GM08714 (cell line): ENCODE results near the gene TCAF2.
"Not testable (repeated sequence)": the region's sequence is repeated elsewhere in the genome, so short reads cannot be mapped to it uniquely, and the experiment has no call there.

Experiments used
- H3K4me3 ChIP-seq: fragments of 200-500 bp; sonication (Bioruptor generic); 2 replicates; pipeline ENCODE4 v1.5.1; 2014; ENCODE audit warnings: mild to moderate bottlenecking, low read length, inconsistent platforms

Gene TCAF2

DNA sequence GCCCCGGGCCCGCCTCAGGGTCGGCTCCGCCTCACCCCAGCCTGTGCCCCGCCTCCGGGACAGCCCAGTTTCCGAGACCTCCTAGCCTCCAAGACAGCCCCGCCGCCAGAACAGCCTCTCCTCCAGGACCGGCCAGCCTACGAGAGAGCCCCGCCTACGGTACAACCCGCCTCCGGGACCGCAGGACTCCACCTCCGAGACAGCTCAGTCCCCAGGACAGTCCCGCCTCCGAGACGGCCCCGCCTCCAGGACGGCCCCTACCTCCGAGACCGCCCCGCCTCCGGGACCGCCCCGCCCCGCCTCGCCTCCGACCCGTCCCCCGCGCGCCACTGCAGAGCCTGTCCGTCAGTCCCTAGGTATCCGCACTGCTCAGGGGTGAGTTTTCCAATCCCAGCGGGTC, at the start of gene TCAF2:
Gene TCAF2 (plus strand): TSS at position 329 of the 400 bp plus-strand sequence.
- peak within 1 kb of the TSS; percentile 45; the same call in 1 of the 2 replicates for H3K4me3 ChIP-seq

GRCh38 chr7:143571501-143571900, 49.3 kb upstream of the TCAF2 start, which contains the start of gene CTAGE15:
Gene CTAGE15, plus strand, starts transcription at chr7:143571801. Its CDS starts 17 bp downstream, at chr7:143571818.
- H3K4me3 ChIP-seq = not testable (repeated sequence)

- not testable (repeated sequence) for H3K4me3 ChIP-seq
Measured at GRCh38 chr7:143588183-143588582, 32.6 kb upstream of the TCAF2 start.

GRCh38 chr7:143589897-143590296, 30.9 kb upstream of the TCAF2 start:
- not testable (repeated sequence) for H3K4me3 ChIP-seq

DNA sequence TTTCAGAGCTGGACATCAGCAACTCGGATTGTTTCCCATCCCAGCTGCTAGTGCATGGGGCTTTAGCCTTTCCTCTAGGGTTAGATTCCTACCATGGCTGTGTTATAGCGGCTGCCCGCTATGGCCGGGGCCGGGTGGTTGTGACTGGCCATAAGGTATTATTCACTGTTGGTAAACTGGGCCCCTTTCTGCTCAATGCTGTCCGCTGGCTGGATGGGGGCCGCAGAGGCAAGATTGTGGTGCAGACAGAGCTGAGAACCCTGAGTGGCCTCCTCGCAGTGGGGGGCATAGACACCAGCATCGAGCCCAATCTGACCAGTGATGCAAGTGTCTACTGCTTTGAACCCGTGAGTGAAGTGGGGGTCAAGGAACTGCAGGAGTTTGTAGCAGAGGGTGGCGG, 22.7 kb upstream of the TCAF2 start:
- H3K4me3 ChIP-seq = not testable (repeated sequence)

DNA sequence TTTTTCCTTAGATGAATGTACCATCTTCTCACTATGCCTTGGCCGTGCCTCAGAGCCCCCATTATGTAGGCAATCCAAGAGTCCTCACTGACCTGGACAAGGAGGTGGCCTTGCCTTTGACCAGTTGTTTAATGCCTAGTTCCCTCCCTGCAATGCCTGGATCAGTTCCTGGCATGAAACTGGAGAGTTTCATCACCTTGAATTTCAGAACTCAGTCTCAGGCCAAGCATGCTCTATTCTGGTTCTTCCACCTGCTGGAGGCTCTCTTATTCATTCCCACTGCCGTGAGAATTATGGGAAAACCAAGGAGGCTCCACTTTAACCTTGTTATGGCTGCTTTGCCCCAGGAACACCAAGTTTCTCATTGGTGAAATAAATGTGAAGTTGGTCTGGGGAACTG, 17.2 kb upstream of the TCAF2 start:
- not testable (repeated sequence) for H3K4me3 ChIP-seq

DNA sequence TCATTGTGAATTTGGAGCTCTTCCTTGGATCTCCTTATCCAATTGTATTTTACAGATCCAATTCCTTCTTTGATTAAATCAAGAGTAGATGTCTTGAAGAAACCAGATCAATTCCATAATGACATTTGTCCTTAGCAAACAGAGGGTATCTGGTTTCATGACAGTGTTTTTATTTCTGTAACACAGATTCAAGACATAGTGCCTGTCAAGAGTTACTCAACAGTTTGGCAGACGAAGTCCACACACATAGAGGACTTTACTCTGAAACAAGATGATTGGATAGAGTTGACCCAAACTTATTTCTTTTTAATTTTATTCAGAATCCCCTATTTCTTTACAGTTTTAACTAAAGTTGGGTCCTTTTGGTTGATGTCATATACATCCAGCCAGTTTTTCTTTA, 14.7 kb upstream of the TCAF2 start:
- not testable (repeated sequence) for H3K4me3 ChIP-seq

DNA sequence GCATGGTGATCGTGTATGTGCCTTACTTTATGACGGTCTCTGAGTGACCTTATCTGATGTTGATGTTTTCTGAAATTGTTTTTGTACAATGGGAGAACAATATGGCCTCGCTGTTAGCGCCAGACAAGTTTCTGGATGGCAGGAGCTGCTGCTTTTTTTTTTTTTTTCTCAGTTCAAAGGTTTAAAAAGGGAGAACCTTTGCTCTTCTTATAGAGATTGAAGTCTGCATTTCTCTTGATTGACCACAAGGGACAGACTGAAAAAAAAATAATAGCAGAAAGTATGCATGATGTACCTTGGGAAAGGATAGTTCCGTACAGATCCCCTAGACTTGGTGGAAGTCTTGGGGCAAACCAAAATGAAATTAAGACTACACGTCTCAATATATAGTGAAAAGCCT, 5.2 kb upstream of the TCAF2 start:
- not testable (repeated sequence) for H3K4me3 ChIP-seq

- H3K4me3 ChIP-seq = not testable (repeated sequence)
Measured at GRCh38 chr7:143617204-143617603, 3.6 kb upstream of the TCAF2 start.

DNA sequence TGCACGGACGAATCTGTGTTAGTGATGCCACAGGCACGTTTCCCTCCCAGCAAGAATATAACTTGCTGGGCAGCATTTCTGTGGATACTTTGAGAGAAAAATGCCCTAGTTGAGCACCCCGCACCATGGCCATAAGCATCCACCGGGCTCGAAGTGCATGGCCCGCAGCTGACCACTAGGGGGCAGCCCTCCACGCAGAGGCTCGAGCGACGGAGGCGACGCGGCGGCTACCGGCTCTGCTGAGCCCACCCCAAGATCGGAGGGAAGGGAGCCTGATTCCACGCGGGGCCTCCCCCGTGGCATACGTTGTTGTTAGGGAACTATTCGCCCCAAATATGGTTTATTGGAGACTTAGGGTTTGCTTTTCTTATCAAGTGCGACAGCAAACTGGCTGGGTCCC, 716 bp upstream of the TCAF2 start:
- not testable (repeated sequence) for H3K4me3 ChIP-seq

- H3K4me3 ChIP-seq = not testable (repeated sequence)
Measured at GRCh38 chr7:143621175-143621574, 401 bp downstream of the TCAF2 start.

DNA sequence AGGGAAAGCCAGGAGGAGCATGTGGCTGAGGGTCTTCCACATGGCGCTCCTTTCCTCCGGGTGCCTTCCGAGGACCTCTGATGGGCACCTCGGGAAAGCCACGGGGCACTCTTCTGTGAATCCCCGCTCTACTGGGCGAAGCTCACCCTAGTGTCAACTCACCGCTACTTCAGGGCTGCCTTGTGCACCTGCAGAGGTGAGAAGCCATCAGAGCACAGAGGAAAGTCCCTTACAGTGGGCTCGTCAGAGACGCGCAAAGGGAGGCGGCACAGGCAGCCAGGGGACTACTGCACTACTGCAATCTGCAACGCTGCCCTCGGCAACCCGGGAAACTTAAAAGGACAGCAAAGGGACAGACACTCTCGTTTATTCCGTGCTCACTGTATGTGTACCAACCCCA, 1.4 kb downstream of the TCAF2 start:
- not testable (repeated sequence) for H3K4me3 ChIP-seq

DNA sequence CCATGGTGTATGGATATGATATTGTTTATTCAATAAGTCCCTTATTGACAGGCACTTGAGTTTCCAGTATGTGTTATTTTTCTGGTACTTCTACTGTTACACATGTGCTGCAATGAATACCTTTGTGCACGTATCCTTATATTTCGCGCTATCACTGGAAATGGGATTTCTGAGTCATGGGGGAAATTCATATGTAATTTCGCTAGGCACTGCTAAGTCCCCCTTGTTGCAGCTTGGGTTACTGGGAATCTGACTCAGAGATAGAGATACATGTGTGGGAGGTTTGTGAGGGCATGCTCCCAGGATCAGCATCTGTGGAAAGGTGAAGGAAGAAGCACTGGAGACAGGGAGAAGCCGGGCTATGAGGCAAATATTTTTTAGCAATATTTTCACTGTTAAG, 9.9 kb downstream of the TCAF2 start:
- not testable (repeated sequence) for H3K4me3 ChIP-seq

- not testable (repeated sequence) for H3K4me3 ChIP-seq
Measured at GRCh38 chr7:143632506-143632905, 11.7 kb downstream of the TCAF2 start.

DNA sequence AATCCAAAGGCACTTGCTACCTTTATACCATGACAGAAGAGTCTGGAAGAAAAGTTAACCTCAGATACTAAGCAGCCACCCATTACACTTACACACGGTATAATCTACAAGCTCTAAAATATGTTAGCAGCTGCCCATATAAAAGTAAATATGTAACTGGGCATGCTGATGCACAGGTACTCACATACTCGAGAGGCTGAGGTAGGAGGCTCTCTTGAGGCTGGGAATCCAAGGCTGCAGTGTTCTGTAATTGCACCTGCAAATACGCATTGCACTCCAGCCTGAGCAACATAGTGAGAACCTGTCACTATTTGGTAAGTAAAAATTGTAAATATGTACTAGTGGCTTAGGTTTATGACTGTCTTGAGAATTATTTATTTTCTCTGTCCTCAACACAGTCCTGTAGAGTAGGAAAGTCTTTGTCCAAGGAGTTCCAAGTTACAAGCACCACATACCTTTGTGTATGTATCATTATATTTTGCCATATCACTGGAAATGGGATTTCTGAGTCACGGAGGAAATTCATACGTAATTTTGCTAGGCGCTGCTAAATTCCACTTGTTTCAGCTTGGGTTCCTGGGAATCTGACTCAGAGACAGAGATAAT, 12.3 kb downstream of the TCAF2 start:
- not testable (repeated sequence) for H3K4me3 ChIP-seq

GRCh38 chr7:143635364-143636240, 14.8 kb downstream of the TCAF2 start:
- not testable (repeated sequence) for H3K4me3 ChIP-seq

GRCh38 chr7:143639372-143639771, 18.6 kb downstream of the TCAF2 start:
- not testable (repeated sequence) for H3K4me3 ChIP-seq

- H3K4me3 ChIP-seq = not testable (repeated sequence)
Measured at GRCh38 chr7:143640528-143641189, 19.9 kb downstream of the TCAF2 start.

GRCh38 chr7:143646598-143646997, 25.8 kb downstream of the TCAF2 start:
- H3K4me3 ChIP-seq = not testable (repeated sequence)

- H3K4me3 ChIP-seq = not testable (repeated sequence)
Measured at GRCh38 chr7:143649902-143650301, 29.1 kb downstream of the TCAF2 start.

- not testable (repeated sequence) for H3K4me3 ChIP-seq
Measured at GRCh38 chr7:143650447-143650846, 29.7 kb downstream of the TCAF2 start.
